HCT116 (cell line): Measurements from ENCODE around the gene PLCD1. TPM values are rescaled to one million over a fixed set of nuclear protein-coding genes. Genes with fewer than 3 reads are reported as not detected.

Experiments
- ATAC-seq: fragments of 200-7000 bp; cut with Tn5 transposase; 2 replicates; pipeline ENCODE4 v1.9.1; 2020; ENCODE audit warnings: mild to moderate bottlenecking, moderate library complexity
- BruUV-seq: library from RNA; stranded (reverse); fragments of 400-500 nt; replicated peaks from 2 replicates; lab custom pipeline; 2021; lab: Mats Ljungman, UMichigan
- CTCF ChIA-PET: fragments of 300-600 bp; sonication (Branson Sonifier 250); formaldehyde crosslinking; loops from one replicate; lab custom pipeline; 2021; ENCODE audit warnings: antibody characterized with exemption; lab: Charles Lee
- POLR2A ChIA-PET: fragments of 300-600, 350-600 bp; sonication (Branson Sonifier 250); formaldehyde crosslinking; loops from one replicate; lab custom pipeline; 2021; ENCODE audit warnings: antibody characterized with exemption; lab: Charles Lee
- RAD21 ChIA-PET, 2 experiments: fragments of 300-600 bp; sonication (Branson Sonifier 250); formaldehyde crosslinking; loops; one replicate each; lab custom pipeline; 2023; ENCODE audit warnings: low total read pairs in 2 of 2; ENCODE audit not compliant: uncharacterized antibody in 2 of 2, unreplicated experiment in 2 of 2, low non-redundant PET in 1 of 2; lab: Charles Lee
- DNase-seq: peaks from one replicate; pipeline ENCODE4 v3.0.0-alpha.2; 2010; ENCODE audit warnings: low read depth, low spot score
- H2AFZ ChIP-seq: fragments of 200-600 bp; shearing (Covaris generic), sonication (generic); 2 replicates; pipeline ENCODE4 v1.6.1; 2017; ENCODE audit warnings: low read depth, mixed run types, mixed read lengths, antibody characterized with exemption, low read length; ENCODE audit not compliant: poor library complexity, severe bottlenecking
- H3K27ac ChIP-seq: 2 replicates; pipeline ENCODE4 v1.5.1; 2012; ENCODE audit warnings: low read depth, low read length
- H3K27me3 ChIP-seq: fragments of 200-600 bp; sonication (generic); 2 replicates; pipeline ENCODE4 v1.6.1; 2016; ENCODE audit warnings: mixed run types, low read length, mixed read lengths; ENCODE audit not compliant: insufficient read depth
- H3K36me3 ChIP-seq, 2 experiments: fragments of 200-500 bp in 1 of 2; fragments of 200-600 bp in 1 of 2; sonication (Bioruptor generic) in 1 of 2; sonication (generic) in 1 of 2; 2 replicates each; pipeline versions ENCODE4 v1.5.1 to v1.6.1; 2014 to 2016; ENCODE audit warnings: low read length in 2 of 2, inconsistent platforms in 1 of 2, mixed read lengths in 1 of 2, mixed run types in 1 of 2; ENCODE audit not compliant: insufficient read depth in 2 of 2, control insufficient read depth in 1 of 2
- H3K4me1 ChIP-seq, 2 experiments: fragments of 200-600 bp in 1 of 2; sonication (generic) in 1 of 2; 2 replicates each; pipeline versions ENCODE4 v1.5.1 to v1.6.1; 2012 to 2017; ENCODE audit warnings: low read length in 2 of 2, inconsistent platforms in 1 of 2, mild to moderate bottlenecking in 1 of 2, mixed read lengths in 1 of 2, mixed run types in 1 of 2, moderate library complexity in 1 of 2; ENCODE audit not compliant: insufficient read depth in 2 of 2, control insufficient read depth in 1 of 2
- H3K4me2 ChIP-seq: fragments of 200-600 bp; sonication (generic); 2 replicates; pipeline ENCODE4 v1.6.1; 2017; ENCODE audit warnings: mixed run types, low read length, mixed read lengths
- H3K4me3 ChIP-seq, 2 experiments: fragments of 200-600 bp in 1 of 2; sonication (generic) in 1 of 2; replicated peaks in 1 of 2; 2 replicates each; pipeline ENCODE4 v1.5.1; 2011 to 2016; ENCODE audit warnings: low read length in 2 of 2, control low read depth in 1 of 2, low read depth in 1 of 2, mild to moderate bottlenecking in 1 of 2, mixed read lengths in 1 of 2, mixed run types in 1 of 2
- H3K79me2 ChIP-seq: fragments of 200-600 bp; sonication (generic); 2 replicates; pipeline ENCODE4 v1.6.1; 2017; ENCODE audit warnings: mild to moderate bottlenecking, mixed run types, low read length, moderate library complexity, mixed read lengths; ENCODE audit not compliant: insufficient read depth
- H3K9ac ChIP-seq: fragments of 200-600 bp; sonication (generic); 2 replicates; pipeline ENCODE4 v1.6.1; 2016; ENCODE audit warnings: low read length, mixed read lengths
- H3K9me2 ChIP-seq: fragments of 200-600 bp; sonication (generic), shearing (Covaris generic); 2 replicates; pipeline ENCODE4 v1.6.1; 2017; ENCODE audit warnings: mixed run types, mild to moderate bottlenecking, moderate library complexity; ENCODE audit not compliant: insufficient read depth
- H3K9me3 ChIP-seq, 2 experiments: fragments of 200-500 bp in 1 of 2; fragments of 200-600 bp in 1 of 2; sonication (Bioruptor generic) in 1 of 2; sonication (generic) in 1 of 2; 2 replicates each; pipeline ENCODE4 v1.6.1; 2014 to 2017; ENCODE audit warnings: low read length in 2 of 2, mixed read lengths in 2 of 2, inconsistent platforms in 1 of 2, low read depth in 1 of 2, mild to moderate bottlenecking in 1 of 2, mixed run types in 1 of 2, moderate library complexity in 1 of 2; ENCODE audit not compliant: control insufficient read depth in 1 of 2, insufficient read depth in 1 of 2
- H4K20me1 ChIP-seq: fragments of 200-600 bp; sonication (generic), shearing (Covaris generic); 2 replicates; pipeline ENCODE4 v1.6.1; 2017; ENCODE audit warnings: mixed run types, mild to moderate bottlenecking, moderate library complexity; ENCODE audit not compliant: insufficient read depth
- ATF3 ChIP-seq: IDR thresholded peaks from 2 replicates; pipeline ENCODE4 v1.6.1; 2012
- CBX3 ChIP-seq: IDR thresholded peaks from 2 replicates; pipeline ENCODE4 v1.6.1; 2012; ENCODE audit warnings: low read depth
- CEBPB ChIP-seq: IDR thresholded peaks from 2 replicates; pipeline ENCODE4 v1.6.1; 2012; ENCODE audit warnings: low read depth
- EGR1 ChIP-seq: IDR thresholded peaks from 2 replicates; pipeline ENCODE4 v1.6.1; 2012; ENCODE audit warnings: low read depth
- EZH2 ChIP-seq: fragments of 200-600 bp; sonication (generic); IDR thresholded peaks from 2 replicates; pipeline ENCODE4 v1.6.1; 2017; ENCODE audit warnings: antibody characterized with exemption, mixed run types
- FOSL1 ChIP-seq: IDR thresholded peaks from 2 replicates; pipeline ENCODE4 v1.6.1; 2012; ENCODE audit warnings: low read depth
- JUND ChIP-seq: IDR thresholded peaks from 2 replicates; pipeline ENCODE4 v1.6.1; 2012
- MAX ChIP-seq: IDR thresholded peaks from 2 replicates; pipeline ENCODE4 v1.6.1; 2012
- POLR2A ChIP-seq: IDR thresholded peaks from 2 replicates; pipeline ENCODE4 v1.7.0; 2011; ENCODE audit warnings: borderline replicate concordance; ENCODE audit not compliant: insufficient read depth, insufficient read length; ENCODE audit errors: extremely low read depth
- POLR2AphosphoS5 ChIP-seq: IDR thresholded peaks from 2 replicates; pipeline ENCODE4 v1.6.1; 2011; ENCODE audit warnings: mild to moderate bottlenecking, low read depth, low read length, moderate library complexity
- RAD21 ChIP-seq: IDR thresholded peaks from 2 replicates; pipeline ENCODE4 v1.6.1; 2012; ENCODE audit warnings: low read depth, mild to moderate bottlenecking
- REST ChIP-seq: IDR thresholded peaks from 2 replicates; pipeline ENCODE4 v1.6.1; 2012; ENCODE audit warnings: low read depth
- SP1 ChIP-seq: IDR thresholded peaks from 2 replicates; pipeline ENCODE4 v1.6.1; 2012; ENCODE audit warnings: low read depth
- YY1 ChIP-seq: IDR thresholded peaks from 2 replicates; pipeline ENCODE4 v1.6.1; 2011; ENCODE audit warnings: low read length, low read depth, moderate library complexity, mild to moderate bottlenecking; ENCODE audit not compliant: insufficient replicate concordance; ENCODE audit errors: extremely low read depth
- ZBTB33 ChIP-seq: IDR thresholded peaks from 2 replicates; pipeline ENCODE4 v1.6.1; 2011; ENCODE audit warnings: mild to moderate bottlenecking, low read length, moderate library complexity; ENCODE audit not compliant: insufficient replicate concordance; ENCODE audit errors: extremely low read depth
- intact Hi-C: fragments of 100-400 bp; cut with micrococcal nuclease; formaldehyde crosslinking; loops from 2 replicates; pipeline ENCODE4 v1.10.0; 2022
- total RNA-seq: library from RNA; stranded (reverse); gene quantifications from one replicate; pipeline ENCODE4 v1.2.1, GENCODE V29; 2021; ENCODE audit not compliant: unreplicated experiment

The PLCD1 gene
- total RNA-seq, 1 experiment from 2014 or later, result 15.9 TPM

- no peak for TF ChIP-seq CEBPB
- TF ChIP-seq, all 23 proteins: peak for 0
Measured at GRCh38 chr3:38000965-38001455, 28.4 kb downstream of the PLCD1 start (continued).

GRCh38 chr3:38000242-38000916 is 29.1 kb downstream of the PLCD1 start:
- Histone ChIP-seq H3K9me2 (no peaks in the 10 kb centered on the region), H3K27ac (no peak overlapping the region), H3K36me3 (no peaks in the 10 kb centered on the region), H3K9ac (no peak overlapping the region), H3K27me3 (no peaks in the 10 kb centered on the region), H3K9me3 (no peaks in the 10 kb centered on the region), H3K4me3 (no peak overlapping the region), H3K4me1 (peaks cover 11 to 45% of the 10 kb centered on the region in 2 experiments), H2AFZ (no peak overlapping the region), H3K4me2 (no peak overlapping the region), H3K79me2 (no peaks in the 10 kb centered on the region), H4K20me1 (no peaks in the 10 kb centered on the region)
- intact Hi-C loops, result no loop called here
- ChIA-PET POLR2A (no interaction called here), RAD21 (no interaction called here), CTCF (interaction anchor here (1.1 kb wide), 1 partner anchor 13 kb away, joined by 3 read pairs; no protein-coding TSS in a partner anchor)
- no peak for DNase-seq
- TF ChIP-seq SP1 (no peak), CBX3 (no peak), EZH2 (no peak), EGR1 (no peak), FOSL1 (no peak), REST (no peak), POLR2A (no peak), MAX (no peak), RAD21 (no peak), POLR2AphosphoS5 (no peak), ATF3 (no peak), JUND (no peak), YY1 (no peak), ZBTB33 (no peak)
- no TSS peak for BruUV-seq
- ATAC-seq, result no peak
